ENCODE data around the gene AGBL5.

The AGBL5 gene

DNA sequence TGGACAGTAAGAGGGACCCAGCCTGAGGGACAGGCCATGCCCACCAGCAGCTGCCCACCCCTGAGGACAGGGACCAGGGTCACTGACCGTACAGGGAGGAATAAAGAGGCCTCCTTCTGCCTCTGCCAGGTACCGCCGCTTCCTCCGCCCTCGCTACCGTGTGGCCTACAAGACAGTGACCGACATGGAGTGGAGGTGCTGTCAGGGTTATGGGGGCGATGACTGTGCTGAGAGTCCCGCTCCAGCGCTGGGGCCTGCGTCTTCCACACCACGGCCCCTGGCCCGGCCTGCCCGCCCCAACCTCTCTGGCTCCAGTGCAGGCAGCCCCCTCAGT, 29.1 kb downstream of the AGBL5 start:
- peak overlapping the region; percentile 78 for H3K27ac ChIP-seq
- peak overlapping the region in 1 of 2 experiments; percentile 49 for H3K4me3 ChIP-seq (ENCODE audit: low read depth in 1 of 2, low read length in 1 of 2)

DNA sequence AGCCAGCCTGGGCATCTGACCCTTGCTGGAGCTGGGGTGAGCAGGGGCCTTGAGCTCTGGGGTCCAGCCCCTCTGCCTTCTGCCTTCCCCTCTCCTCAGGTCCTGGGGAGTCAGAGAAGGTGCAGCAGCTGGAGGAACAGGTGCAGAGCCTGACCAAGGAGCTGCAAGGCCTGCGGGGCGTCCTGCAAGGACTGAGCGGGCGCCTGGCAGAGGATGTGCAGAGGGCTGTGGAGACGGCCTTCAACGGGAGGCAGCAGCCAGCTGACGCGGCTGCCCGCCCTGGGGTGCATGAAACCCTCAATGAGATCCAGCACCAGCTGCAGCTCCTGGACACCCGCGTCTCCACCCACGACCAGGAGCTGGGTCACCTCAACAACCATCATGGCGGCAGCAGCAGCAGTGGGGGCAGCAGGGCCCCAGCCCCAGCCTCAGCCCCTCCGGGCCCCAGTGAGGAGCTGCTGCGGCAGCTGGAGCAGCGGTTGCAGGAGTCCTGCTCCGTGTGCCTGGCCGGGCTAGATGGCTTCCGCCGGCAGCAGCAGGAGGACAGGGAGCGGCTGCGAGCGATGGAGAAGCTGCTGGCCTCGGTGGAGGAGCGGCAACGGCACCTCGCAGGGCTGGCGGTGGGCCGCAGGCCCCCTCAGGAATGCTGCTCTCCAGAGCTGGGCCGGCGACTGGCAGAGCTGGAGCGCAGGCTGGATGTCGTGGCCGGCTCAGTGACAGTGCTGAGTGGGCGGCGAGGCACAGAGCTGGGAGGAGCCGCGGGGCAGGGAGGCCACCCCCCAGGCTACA, 30.7 kb downstream of the AGBL5 start:
- Histone ChIP-seq H3K4me1 (ENCODE audit: control insufficient read depth in 1 of 2, insufficient read depth in 1 of 2, low read depth in 1 of 2, low read length in 1 of 2) (peaks cover 66 to 67% of the 10 kb centered on the region in 2 experiments), H3K27me3 (peaks cover 17% of the 10 kb centered on the region), H3K36me3 (no peaks in the 10 kb centered on the region), H3K27ac (peak overlapping the region; percentile 78), H3K4me3 (ENCODE audit: low read depth in 1 of 2, low read length in 1 of 2) (peak overlapping the region in 1 of 2 experiments; percentile 49), H3K9me3 (no peaks in the 10 kb centered on the region)
- TF ChIP-seq, protein P1, sequence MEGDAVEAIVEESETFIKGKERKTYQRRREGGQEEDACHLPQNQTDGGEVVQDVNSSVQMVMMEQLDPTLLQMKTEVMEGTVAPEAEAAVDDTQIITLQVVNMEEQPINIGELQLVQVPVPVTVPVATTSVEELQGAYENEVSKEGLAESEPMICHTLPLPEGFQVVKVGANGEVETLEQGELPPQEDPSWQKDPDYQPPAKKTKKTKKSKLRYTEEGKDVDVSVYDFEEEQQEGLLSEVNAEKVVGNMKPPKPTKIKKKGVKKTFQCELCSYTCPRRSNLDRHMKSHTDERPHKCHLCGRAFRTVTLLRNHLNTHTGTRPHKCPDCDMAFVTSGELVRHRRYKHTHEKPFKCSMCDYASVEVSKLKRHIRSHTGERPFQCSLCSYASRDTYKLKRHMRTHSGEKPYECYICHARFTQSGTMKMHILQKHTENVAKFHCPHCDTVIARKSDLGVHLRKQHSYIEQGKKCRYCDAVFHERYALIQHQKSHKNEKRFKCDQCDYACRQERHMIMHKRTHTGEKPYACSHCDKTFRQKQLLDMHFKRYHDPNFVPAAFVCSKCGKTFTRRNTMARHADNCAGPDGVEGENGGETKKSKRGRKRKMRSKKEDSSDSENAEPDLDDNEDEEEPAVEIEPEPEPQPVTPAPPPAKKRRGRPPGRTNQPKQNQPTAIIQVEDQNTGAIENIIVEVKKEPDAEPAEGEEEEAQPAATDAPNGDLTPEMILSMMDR (IDR thresholded peaks at IDR 0.05): no peak

More for the DNA sequence above, 29.1 kb downstream of the AGBL5 start:
- TF ChIP-seq, protein P1 (IDR thresholded peaks at IDR 0.05): no peak
- Histone ChIP-seq H3K36me3 (no peaks in the 10 kb centered on the region), H3K9me3 (no peaks in the 10 kb centered on the region), H3K27me3 (peaks cover 17% of the 10 kb centered on the region), H3K4me1 (ENCODE audit: control insufficient read depth in 1 of 2, insufficient read depth in 1 of 2, low read depth in 1 of 2, low read length in 1 of 2) (peaks cover 62 to 64% of the 10 kb centered on the region in 2 experiments)

DNA sequence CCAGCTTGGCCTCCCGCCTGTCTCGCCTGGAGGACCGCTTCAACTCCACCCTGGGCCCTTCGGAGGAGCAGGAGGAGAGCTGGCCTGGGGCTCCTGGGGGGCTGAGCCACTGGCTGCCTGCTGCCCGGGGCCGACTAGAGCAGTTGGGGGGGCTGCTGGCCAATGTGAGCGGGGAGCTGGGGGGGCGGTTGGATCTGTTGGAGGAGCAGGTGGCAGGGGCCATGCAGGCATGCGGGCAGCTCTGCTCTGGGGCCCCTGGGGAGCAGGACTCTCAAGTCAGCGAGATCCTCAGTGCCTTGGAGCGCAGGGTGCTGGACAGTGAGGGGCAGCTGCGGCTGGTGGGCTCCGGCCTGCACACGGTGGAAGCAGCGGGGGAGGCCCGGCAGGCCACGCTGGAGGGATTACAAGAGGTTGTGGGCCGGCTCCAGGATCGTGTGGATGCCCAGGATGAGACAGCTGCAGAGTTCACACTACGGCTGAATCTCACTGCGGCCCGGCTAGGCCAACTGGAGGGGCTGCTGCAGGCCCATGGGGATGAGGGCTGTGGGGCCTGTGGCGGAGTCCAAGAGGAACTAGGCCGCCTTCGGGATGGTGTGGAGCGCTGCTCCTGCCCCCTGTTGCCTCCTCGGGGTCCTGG, 31.4 kb downstream of the AGBL5 start:
- Histone ChIP-seq H3K27me3 (peaks cover 17% of the 10 kb centered on the region), H3K4me1 (ENCODE audit: control insufficient read depth in 1 of 2, insufficient read depth in 1 of 2, low read depth in 1 of 2, low read length in 1 of 2) (peaks cover 68 to 71% of the 10 kb centered on the region in 2 experiments), H3K36me3 (no peaks in the 10 kb centered on the region), H3K9me3 (no peaks in the 10 kb centered on the region), H3K27ac (peak overlapping the region; percentile 78), H3K4me3 (ENCODE audit: low read depth in 1 of 2, low read length in 1 of 2) (no peak overlapping the region)
- TF ChIP-seq, protein P1 (IDR thresholded peaks at IDR 0.05): no peak

DNA sequence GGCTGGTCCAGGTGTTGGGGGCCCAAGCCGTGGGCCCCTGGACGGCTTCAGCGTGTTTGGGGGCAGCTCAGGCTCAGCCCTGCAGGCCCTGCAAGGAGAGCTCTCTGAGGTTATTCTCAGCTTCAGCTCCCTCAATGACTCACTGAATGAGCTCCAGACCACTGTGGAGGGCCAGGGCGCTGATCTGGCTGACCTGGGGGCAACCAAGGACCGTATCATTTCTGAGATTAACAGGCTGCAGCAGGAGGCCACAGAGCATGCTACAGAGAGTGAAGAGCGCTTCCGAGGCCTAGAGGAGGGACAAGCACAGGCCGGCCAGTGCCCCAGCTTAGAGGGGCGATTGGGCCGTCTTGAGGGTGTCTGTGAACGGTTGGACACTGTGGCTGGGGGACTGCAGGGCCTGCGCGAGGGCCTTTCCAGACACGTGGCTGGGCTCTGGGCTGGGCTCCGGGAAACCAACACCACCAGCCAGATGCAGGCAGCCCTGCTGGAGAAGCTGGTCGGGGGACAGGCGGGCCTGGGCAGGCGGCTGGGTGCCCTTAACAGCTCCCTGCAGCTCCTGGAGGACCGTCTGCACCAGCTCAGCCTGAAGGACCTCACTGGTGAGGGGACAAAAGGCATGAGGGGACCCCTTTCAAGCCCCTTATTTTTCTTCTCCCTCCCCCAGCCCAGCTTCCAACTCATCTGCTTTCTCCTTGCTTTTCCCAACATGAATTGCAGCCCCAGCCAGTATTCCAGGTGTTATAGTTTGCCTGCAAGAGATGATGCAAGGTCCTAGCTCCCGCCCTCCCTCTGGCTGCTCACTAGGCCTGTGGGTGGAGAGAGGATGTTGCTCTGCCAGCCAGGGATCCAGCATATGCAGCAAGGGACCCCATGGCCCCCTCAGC, 32.2 kb downstream of the AGBL5 start:
- Histone ChIP-seq H3K36me3 (no peaks in the 10 kb centered on the region), H3K4me1 (ENCODE audit: control insufficient read depth in 1 of 2, insufficient read depth in 1 of 2, low read depth in 1 of 2, low read length in 1 of 2) (peaks cover 64 to 65% of the 10 kb centered on the region in 2 experiments), H3K4me3 (ENCODE audit: low read depth in 1 of 2, low read length in 1 of 2) (no peak overlapping the region), H3K9me3 (no peaks in the 10 kb centered on the region), H3K27me3 (peaks cover 9% of the 10 kb centered on the region), H3K27ac (no peak overlapping the region)
- TF ChIP-seq, protein P1 (IDR thresholded peaks at IDR 0.05): no peak

DNA sequence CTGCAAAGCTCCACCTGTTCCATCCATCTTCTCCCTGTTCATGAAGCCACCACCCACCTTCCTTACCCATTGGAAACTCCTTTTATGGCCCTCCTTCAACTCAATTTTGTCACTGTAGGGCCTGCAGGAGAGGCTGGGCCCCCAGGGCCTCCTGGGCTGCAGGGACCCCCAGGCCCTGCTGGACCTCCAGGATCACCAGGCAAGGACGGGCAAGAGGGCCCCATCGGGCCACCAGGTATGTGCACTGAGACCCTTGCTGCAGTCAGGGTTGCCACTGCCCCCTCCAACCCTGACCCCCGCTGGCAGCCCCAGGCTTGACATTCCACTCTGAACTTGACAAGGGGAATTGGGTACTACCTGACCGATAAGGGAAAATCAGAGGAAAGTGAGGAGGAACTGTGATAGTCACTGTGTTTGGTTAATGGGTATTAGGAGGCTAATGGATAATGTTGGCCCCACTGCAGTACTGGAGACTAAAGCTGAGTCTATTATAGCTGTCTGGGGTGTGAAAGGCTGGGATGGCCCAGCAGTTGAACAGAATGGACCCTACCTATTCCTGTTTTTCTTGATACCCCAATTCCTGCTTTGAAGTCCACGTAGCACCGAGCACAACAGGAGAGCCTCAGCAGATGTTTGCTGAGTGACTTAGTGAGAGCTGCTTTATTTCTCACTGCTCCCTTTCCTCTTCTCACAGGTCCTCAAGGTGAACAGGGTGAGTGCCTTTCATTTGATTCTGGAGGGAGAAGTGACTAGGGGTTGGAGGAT, 33.0 kb downstream of the AGBL5 start:
- TF ChIP-seq, protein P1 (IDR thresholded peaks at IDR 0.05): no peak
- Histone ChIP-seq H3K4me1 (ENCODE audit: control insufficient read depth in 1 of 2, insufficient read depth in 1 of 2, low read depth in 1 of 2, low read length in 1 of 2) (peaks cover 56 to 57% of the 10 kb centered on the region in 2 experiments), H3K4me3 (ENCODE audit: low read depth in 1 of 2, low read length in 1 of 2) (no peak overlapping the region), H3K9me3 (no peaks in the 10 kb centered on the region), H3K27me3 (peaks cover under 1% of the 10 kb centered on the region), H3K36me3 (no peaks in the 10 kb centered on the region), H3K27ac (no peak overlapping the region)
